Tibial nerve (tissue), 4 donors: Measurements from ENCODE around the gene VEZF1. TPM values are rescaled to one million over a fixed set of nuclear protein-coding genes. Genes with fewer than 3 reads are reported as not detected.

ENCODE experiments used
- DNase-seq, 2 donors: peaks; one replicate each; pipeline ENCODE4 v3.0.0-alpha.2; 2019; ENCODE audit warnings: low spot score in 2 of 2
- H3K27ac ChIP-seq, 4 donors: fragments of 200-600 bp; sonication (generic) in 3 of 4; one replicate each; pipeline ENCODE4 v1.5.1; 2017 to 2019; ENCODE audit warnings: mild to moderate bottlenecking in 1 of 4
- H3K27me3 ChIP-seq, 2 donors: fragments of 200-600 bp; sonication (generic) in 1 of 2; one replicate each; pipeline versions ENCODE4 v1.5.1 to v1.6.0; 2017 to 2019
- H3K36me3 ChIP-seq, 3 donors: fragments of 200-600 bp; sonication (generic); one replicate each; pipeline ENCODE4 v1.5.1; 2018 to 2019
- H3K4me1 ChIP-seq, 4 donors: fragments of 200-600 bp; sonication (generic) in 3 of 4; one replicate each; pipeline ENCODE4 v1.5.1; 2017 to 2019
- H3K4me3 ChIP-seq, 4 donors: fragments of 200-600 bp; sonication (generic) in 3 of 4; one replicate each; pipeline ENCODE4 v1.5.1; 2017 to 2019; ENCODE audit warnings: mild to moderate bottlenecking in 1 of 4, moderate library complexity in 1 of 4
- H3K9me3 ChIP-seq, 4 donors: fragments of 200-600 bp; sonication (generic) in 3 of 4; one replicate each; pipeline ENCODE4 v1.5.1; 2017 to 2019
- EP300 ChIP-seq, 2 donors: sonication (generic); formaldehyde crosslinking; IDR thresholded peaks; one replicate each; pipeline ENCODE4 v1.6.1; 2017; ENCODE audit warnings: antibody characterized with exemption in 2 of 2, mild to moderate bottlenecking in 1 of 2
- POLR2A ChIP-seq, 2 donors: fragments of 450-650 bp; IDR thresholded peaks; one replicate each; pipeline ENCODE4 v1.6.1; 2017; ENCODE audit warnings: antibody characterized with exemption in 2 of 2, mild to moderate bottlenecking in 2 of 2, moderate library complexity in 2 of 2
- WGBS, 2 donors: methylation state at CpG; one replicate each; pipeline ENCODE4 v1.1.5; 2018; 5-methylcytosine and 5-hydroxymethylcytosine counted together
- total RNA-seq, 4 donors: library from RNA; depleted of rRNA; stranded (reverse); fragments of >200 nt; gene quantifications; one replicate each; pipeline ENCODE4 v1.1.0, GENCODE V29; 2016
- TF ChIP-seq, protein P1 (sequence below), 5 experiments: fragments of 200-600 bp in 3 of 5; fragments of 450-650 bp in 2 of 5; sonication (generic) in 3 of 5; IDR thresholded peaks; one replicate each; pipeline ENCODE4 v1.5.1; 2016 to 2019; ENCODE audit warnings: antibody characterized with exemption in 5 of 5, mild to moderate bottlenecking in 3 of 5, moderate library complexity in 2 of 5

The VEZF1 gene
- total RNA-seq, 4 donors from 2014 or later: 42.3 to 66.0 (median 48.3) TPM

DNA sequence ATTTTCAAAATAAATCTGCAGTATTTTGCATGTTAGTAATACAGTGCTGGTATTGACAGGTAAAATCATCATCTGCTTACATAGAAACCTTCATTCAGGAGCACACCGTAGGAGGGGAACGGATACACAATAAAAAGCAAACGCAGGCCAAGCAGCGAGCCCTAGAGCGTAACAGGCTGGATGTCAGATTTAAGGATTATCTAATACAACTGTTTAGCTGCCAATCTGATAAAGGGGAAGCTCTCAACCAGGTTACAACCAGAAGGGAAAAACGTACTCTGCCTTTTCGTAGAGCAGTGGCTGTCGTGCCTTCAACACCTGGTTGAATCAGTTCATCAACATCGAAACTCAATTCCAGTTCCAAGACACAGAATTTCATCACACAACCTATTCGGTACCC is 16.5 kb downstream of the VEZF1 start:
- Histone ChIP-seq H3K4me1 (peaks cover 0 to 18% (median 1%) of the 10 kb centered on the region in 4 donors), H3K27ac (no peak overlapping the region), H3K4me3 (no peak overlapping the region), H3K27me3 (no peaks in the 10 kb centered on the region), H3K36me3 (peaks cover 0 to 57% (median 6%) of the 10 kb centered on the region in 3 donors), H3K9me3 (no peaks in the 10 kb centered on the region)
- TF ChIP-seq EP300 (IDR thresholded peaks at IDR 0.05) (no peak), POLR2A (IDR thresholded peaks at IDR 0.05) (no peak)
- TF ChIP-seq, protein P1, sequence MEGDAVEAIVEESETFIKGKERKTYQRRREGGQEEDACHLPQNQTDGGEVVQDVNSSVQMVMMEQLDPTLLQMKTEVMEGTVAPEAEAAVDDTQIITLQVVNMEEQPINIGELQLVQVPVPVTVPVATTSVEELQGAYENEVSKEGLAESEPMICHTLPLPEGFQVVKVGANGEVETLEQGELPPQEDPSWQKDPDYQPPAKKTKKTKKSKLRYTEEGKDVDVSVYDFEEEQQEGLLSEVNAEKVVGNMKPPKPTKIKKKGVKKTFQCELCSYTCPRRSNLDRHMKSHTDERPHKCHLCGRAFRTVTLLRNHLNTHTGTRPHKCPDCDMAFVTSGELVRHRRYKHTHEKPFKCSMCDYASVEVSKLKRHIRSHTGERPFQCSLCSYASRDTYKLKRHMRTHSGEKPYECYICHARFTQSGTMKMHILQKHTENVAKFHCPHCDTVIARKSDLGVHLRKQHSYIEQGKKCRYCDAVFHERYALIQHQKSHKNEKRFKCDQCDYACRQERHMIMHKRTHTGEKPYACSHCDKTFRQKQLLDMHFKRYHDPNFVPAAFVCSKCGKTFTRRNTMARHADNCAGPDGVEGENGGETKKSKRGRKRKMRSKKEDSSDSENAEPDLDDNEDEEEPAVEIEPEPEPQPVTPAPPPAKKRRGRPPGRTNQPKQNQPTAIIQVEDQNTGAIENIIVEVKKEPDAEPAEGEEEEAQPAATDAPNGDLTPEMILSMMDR (IDR thresholded peaks at IDR 0.05): no peak
- WGBS, 2 donors: 83 to 84% methylated on average over 10 of the region's 10 CpGs
- DNase-seq: no peak

DNA sequence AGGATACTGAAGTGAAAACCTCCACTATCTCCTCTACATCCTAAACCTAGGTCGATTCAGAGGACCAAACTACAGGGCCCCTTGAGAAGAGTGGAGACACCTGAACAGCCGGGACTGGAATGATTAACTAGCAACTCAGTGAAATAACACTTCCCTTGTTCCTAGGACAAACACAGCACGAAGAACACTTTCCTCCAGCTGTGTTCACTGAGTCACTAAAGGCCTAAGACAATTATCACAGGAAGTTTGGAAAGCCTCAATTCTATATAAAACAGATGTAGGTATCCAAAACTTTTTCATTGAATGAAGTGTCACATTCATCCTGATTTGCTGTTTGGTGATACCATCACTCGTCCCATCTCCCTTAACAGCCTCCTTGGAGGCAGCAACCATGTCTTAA is 17.3 kb downstream of the VEZF1 start:
- DNase-seq: no peak
- H3K4me3 ChIP-seq: no peak overlapping the region
- peaks cover 0 to 48% (median under 1%) of the 10 kb centered on the region in 3 donors for H3K36me3 ChIP-seq
- TF ChIP-seq EP300 (IDR thresholded peaks at IDR 0.05) (no peak), POLR2A (IDR thresholded peaks at IDR 0.05) (no peak)
- TF ChIP-seq, protein P1 (IDR thresholded peaks at IDR 0.05): no peak
- WGBS, 2 donors: 39 to 42% methylated on average over 4 of the region's 4 CpGs
- peaks cover 0 to 14% (median 1%) of the 10 kb centered on the region in 4 donors for H3K4me1 ChIP-seq
- H3K27me3 ChIP-seq: no peaks in the 10 kb centered on the region
- no peaks in the 10 kb centered on the region for H3K9me3 ChIP-seq
- no peak overlapping the region for H3K27ac ChIP-seq

DNA sequence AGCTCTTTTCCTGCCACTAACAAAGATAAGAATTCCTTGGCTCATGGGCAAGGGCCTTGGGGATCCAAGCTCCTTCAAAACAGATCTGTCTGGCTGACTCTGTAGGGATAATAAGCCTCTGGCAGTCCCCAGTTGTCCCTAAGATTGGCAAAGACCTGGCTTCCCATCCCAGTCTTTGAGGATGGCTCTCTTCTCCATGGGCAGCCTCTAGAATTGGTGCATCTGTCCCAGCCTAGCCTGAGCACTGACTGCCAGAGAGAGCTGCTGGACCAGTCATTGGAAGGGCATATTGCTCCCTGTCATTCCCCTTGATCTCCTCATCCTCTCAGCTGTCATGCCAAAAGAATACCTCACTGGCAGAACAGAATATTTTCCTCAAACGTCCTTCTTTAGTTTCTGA is 19.6 kb downstream of the VEZF1 start:
- H3K4me1 ChIP-seq: peaks cover 0 to 3% (median 0%) of the 10 kb centered on the region in 4 donors
- H3K36me3 ChIP-seq: peaks cover 0 to 25% (median 0%) of the 10 kb centered on the region in 3 donors
- no peak for DNase-seq
- TF ChIP-seq, protein P1 (IDR thresholded peaks at IDR 0.05): no peak
- TF ChIP-seq POLR2A (IDR thresholded peaks at IDR 0.05): no peak
- no peak for TF ChIP-seq EP300 (IDR thresholded peaks at IDR 0.05)
- WGBS, 2 donors: 54 to 60% methylated on average over 1 of the region's 1 CpG
- no peak overlapping the region for H3K4me3 ChIP-seq
- no peaks in the 10 kb centered on the region for H3K27me3 ChIP-seq
- no peak overlapping the region for H3K27ac ChIP-seq
- H3K9me3 ChIP-seq: no peaks in the 10 kb centered on the region

DNA sequence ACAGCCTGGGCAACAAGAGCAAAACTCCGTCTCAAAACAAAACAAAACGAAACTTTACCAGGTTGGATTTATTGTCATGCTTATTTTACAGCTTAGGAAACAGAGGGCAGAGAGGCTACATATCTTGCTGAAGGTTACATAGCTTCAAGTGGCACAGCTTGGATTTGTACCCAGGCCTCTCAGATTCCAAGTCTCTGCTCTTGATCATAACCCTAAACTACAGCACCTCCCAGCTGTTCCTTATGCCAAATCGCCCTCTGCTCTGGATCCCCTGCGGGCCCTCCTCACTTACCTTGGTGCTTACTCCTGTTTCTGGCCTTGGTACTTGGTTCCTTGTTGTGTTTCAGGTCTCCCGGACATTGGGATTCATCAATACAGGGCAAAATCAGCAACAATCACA is 21.2 kb downstream of the VEZF1 start:
- Histone ChIP-seq H3K27me3 (no peaks in the 10 kb centered on the region), H3K4me3 (no peak overlapping the region), H3K4me1 (no peaks in the 10 kb centered on the region), H3K27ac (no peak overlapping the region), H3K36me3 (peaks cover 0 to 10% (median 0%) of the 10 kb centered on the region in 3 donors), H3K9me3 (no peaks in the 10 kb centered on the region)
- no peak for TF ChIP-seq EP300 (IDR thresholded peaks at IDR 0.05)
- no peak for TF ChIP-seq POLR2A (IDR thresholded peaks at IDR 0.05)
- TF ChIP-seq, protein P1 (IDR thresholded peaks at IDR 0.05): no peak
- DNase-seq: no peak
- 88 to 90% methylated on average over 5 of the region's 5 CpGs for WGBS, 2 donors

DNA sequence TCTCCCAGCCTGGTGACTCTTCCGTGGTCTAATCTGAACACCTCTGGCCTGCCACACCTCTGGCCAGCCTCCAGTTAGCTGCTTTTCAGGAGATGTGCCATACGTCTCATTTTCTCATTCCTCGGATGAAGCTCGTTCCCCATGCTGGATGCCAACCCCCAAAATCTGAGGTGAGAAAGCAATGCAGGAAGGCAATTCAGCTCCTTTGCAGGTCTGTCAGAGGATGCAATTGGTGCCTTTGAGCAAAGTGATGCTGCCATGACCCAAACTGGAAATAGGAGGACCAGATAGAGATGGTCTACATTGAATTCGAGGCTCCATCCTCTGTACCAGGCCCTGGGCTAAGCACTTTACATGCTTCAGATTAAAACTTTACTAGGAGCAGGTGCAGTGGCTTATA is 21.8 kb downstream of the VEZF1 start:
- H3K4me1 ChIP-seq: no peaks in the 10 kb centered on the region
- H3K27me3 ChIP-seq: no peaks in the 10 kb centered on the region
- H3K27ac ChIP-seq: no peak overlapping the region
- no peaks in the 10 kb centered on the region for H3K9me3 ChIP-seq
- H3K36me3 ChIP-seq: peaks cover 0 to 4% (median 0%) of the 10 kb centered on the region in 3 donors
- no peak overlapping the region for H3K4me3 ChIP-seq
- no peak for DNase-seq
- WGBS, 2 donors: 81 to 91% methylated on average over 5 of the region's 5 CpGs
- no peak for TF ChIP-seq POLR2A (IDR thresholded peaks at IDR 0.05)
- TF ChIP-seq EP300 (IDR thresholded peaks at IDR 0.05): no peak
- TF ChIP-seq, protein P1 (IDR thresholded peaks at IDR 0.05): no peak
